ENCODE data around the gene TMEM129. TPM values are rescaled to one million over a fixed set of nuclear protein-coding genes. Genes with fewer than 3 reads are reported as not detected.

Gene TMEM129
- polyA plus RNA-seq, 4 donors = 34.2 to 58.1 (median 48.3) TPM

DNA sequence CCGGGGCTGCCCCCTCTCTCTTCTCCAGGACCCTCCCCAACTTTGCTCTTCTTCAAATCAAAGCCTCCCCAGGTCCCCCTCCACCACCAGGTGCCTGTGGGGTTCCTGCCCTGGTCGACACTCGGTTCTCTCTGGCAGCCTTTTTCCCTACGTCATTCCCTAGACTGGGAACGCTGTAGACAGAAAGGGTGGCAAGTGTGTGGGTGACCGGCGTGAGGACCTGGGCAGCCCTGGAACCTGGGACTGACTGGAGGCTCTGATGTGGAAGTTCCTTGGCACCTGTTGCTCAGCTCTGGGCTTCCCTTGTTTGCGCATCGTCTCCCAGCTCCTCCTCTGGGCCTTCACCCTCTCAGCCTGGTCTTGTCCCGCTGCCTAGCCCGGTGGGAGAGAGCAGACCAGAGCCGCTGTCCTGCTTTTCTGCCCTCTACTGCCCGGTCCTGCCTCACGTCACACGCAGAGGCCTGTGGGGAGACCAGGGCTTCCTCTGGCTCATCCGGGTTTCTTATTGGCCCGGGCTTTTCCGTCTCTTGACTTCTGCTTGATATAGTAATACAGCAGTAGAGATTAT lies 1.5 kb upstream of the TMEM129 start:
- DNase-seq (ENCODE audit: low read depth in 4 of 4, low spot score in 2 of 4) = no peak

DNA sequence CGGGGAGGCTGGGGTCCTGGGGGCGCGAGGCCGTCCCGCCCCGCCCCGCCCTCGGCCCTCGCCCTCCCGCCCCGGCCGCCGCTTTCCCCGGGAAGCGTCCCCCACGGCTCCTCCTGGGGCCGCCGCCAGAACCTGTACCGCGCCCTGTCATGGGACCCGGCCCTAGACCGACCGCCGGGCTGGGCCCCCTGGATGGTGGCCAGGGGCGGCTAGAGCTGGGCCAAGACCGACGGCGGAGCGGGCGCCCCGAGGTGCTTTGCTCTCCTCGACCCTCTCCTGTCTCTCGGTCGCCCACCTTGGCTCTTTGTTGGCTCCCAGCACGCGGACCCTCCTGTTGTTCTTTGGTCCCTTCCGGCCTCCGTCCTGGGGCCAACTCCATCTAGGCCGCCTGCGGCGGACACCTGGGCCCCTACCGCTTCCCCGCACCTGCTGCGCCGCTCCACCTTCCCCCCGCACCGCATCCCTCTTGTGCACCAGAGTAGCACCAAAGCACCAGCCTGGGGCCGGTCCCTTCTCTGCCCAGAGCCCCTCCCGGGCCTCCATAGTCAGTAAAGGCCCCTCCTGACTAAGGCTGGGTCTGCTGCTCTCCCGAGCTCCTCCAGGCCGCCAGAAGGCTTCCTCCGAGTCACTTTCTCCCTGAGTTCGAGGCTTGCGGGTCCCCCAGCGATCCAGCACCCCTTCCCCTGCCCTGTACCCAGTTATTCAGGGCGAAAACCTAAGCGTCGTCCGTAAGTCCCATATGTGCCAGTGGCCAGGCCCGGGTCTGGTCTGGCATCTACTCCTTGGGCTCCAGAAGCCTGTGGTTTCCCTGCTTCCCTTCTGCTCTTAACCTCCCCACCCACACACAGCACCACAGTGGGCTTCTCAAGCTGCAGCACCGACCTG lies 785 bp upstream of the TMEM129 start:
- DNase-seq (ENCODE audit: low read depth in 4 of 4, low spot score in 2 of 4) = no peak

DNA sequence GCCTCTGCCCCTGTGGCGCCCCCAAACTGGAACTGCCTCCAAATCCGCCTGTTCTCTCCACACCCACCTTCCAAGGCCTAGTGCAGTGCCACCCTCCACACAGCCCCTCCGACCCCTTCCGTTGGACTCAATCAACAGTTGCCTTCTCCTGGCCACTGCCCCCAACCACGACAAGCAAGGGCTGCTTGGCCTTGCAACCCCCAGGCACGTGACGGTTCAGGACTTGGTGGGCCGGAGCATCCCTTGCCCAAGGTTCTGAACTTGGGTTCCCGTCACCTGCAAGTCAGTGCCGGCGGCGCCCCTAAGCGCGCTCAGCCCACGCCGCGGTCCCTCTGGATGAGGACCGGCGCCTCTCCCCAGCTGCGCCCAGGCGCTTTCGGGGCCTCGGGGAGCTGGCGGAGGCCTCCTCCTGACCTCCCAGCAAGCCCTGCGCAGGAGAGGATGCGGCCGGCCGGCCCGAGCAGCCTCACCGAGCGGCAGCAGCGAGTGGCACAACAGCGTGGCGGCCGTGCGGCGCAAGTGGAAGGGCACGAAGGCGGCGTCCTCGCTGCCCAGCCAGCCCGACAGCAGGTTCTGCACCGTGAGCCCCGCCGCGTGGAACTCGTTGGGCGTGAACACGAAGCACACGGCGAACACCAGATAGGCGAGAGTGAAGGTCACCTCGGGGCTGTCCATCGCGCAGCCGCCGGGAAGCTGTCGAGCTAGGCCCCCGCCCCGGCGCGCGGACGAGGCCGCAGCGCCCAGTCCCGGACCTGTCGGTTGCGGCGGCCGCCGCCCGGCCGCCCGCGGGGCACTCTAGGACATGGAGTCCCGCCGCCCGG lies 750 bp downstream of the TMEM129 start:
- no peak for DNase-seq (ENCODE audit: low read depth in 4 of 4, low spot score in 2 of 4)

DNA sequence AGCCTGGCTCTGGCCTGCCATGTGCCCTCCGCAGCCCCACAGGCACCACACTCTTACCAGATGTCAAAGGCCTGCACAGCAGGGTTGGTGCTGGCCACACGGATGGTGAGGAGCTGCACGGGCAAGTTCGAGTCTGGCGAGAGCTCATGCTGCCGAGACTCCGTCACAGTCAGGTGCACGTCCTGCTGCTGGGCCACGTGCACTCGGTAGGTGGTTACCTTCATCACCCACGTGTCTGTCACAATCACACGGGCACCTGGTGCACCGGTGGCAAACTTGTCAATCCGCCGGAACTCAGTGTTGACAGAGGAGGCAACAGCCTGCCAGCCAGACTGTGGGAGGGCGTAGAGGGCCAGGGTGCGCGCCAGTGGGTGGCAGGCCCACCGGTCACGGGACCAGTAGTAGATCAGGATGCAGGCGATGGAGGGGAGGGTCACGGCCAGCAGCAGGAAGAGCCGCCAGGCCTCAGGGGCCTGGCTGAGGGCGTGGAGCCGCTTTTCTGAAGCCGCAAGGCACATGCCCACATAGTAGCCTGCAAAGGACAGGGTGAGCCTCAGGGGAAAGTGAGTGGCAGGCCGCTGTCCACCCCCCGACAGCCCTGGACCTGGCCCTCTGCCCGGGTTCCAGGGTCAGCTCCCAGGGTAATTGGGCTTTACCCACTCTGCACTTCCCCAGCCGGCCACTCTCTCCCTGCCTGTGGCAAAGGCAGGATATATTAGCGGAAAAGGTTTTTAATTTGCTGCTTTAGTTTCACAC lies 2.9 kb downstream of the TMEM129 start:
- no peak for DNase-seq (ENCODE audit: low read depth in 4 of 4, low spot score in 2 of 4)

DNA sequence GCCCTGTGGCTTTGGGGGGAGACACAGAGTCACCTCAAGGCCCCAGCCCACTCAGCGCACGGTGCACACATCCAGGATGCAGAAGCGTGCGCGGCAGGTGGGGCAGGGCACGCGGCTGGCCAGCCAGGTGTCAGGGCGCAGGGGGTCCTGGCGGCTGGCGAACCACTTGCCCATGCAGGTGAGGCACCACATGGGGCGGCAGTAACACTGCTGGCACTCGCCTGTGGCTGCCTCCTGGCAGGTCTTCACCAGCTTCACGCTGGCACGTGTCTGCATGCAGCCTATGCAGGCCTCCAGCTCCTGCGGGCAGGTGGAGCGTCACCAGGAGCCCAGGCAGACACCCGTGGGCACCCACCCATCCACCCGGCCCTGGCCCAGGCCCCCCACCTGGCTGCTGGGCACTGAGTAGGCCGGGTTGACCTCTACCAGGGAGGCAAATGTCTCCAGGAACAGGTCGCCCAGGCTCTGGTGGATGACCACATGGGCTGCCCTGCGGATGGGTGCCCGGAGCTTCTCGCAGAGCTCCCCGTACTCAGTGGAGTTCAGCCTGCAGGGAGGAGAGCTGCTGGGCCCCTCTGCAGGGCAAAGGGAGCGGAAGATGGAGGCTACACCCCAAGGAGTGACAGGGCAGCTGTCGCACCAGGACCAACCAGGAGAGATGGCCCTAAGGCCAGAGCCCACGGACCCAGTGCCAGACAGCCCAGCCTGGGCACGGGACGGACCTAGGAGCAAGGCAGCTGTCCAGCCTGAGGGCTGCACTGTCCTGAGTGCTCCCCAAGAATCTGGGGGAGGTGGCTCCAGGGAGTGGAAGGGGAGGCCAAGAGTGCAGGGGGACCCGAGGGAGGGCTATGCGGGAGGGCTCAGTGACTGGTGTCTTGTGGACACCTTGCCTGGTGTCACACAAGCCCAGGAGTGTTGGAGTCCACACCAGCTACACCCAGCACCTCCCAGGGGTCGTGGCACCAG lies 3.7 kb downstream of the TMEM129 start:
- DNase-seq (ENCODE audit: low read depth in 4 of 4, low spot score in 2 of 4) = no peak

DNA sequence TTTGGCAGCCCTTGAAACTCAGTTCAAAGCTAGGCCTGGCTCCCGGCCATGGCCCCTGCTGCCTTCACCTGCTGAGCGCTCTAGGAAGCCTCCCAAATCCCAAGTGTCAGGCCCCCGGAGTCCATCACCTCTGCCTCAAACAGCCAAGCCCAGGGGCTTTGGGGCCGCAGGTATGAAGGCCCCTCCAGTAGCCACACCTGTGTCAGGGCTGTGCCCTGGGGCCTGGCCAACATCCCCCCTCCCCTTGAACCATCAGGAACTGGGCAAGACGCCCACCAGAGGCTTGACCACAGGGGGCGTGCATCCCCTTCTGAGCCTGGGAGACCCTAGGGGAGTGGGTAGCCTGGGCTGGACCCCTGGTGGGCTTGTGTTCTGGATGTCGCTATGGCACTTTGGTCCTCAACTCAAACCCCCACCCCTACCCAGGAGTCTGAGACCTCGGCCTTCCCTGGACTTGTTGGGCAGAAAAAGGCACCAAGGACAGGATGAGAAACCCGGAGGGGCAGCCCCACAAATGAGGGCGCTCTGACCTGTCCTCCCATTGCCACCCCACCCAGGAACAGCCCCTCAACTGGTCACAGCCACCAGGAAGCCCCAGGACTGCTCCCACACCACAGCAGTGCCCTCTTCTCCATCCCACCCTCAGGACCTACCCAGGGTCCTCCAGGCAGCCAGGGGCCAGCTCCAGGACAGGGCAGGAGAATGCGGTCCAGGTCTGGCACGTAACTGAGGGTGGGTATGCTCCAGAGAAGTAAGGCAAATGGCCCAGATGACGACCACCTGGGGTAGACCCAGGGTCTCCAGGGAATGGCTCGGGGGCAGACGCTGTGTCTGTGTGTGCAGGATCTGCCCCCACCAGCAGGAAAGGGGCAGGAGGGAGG lies 4.8 kb downstream of the TMEM129 start:
- DNase-seq (ENCODE audit: low read depth in 4 of 4, low spot score in 2 of 4) = no peak

DNA sequence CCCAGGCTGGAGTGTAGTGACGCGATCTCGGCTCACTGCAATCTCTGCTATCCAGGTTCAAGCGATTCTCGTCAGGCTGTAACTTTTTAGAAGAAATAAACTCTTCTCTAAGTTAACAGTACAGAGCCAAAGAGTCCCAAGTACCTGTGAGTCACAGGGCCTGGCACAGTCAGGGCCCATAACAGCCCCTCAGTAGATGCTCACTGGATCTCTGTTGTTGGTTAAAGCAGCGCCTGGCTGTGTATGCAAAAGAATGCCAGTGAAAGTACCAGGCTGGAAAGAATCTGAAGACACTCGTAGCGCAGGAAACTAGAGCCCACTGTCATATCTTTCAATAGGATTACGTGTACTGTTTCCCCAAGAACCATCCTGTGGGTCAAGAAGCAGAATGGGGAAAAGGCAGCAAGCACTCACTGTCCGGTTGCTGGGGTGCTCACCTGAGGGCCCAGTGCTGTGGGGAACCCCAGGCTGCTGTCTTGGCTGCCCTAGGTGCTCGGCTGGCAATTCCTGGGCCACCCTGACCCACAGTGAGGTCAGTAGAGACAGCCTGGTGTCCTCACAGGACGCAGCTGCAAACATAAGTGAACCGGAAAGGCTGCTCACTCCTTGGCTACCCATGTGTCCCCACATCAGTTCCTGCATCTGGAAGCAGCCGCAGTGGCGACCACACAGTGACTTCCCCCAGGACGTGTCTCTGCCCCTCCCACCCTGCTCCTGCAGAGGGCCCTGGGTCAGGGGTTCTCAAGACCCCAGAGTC lies 5.9 kb downstream of the TMEM129 start:
- no peak for DNase-seq (ENCODE audit: low read depth in 4 of 4, low spot score in 2 of 4)

DNA sequence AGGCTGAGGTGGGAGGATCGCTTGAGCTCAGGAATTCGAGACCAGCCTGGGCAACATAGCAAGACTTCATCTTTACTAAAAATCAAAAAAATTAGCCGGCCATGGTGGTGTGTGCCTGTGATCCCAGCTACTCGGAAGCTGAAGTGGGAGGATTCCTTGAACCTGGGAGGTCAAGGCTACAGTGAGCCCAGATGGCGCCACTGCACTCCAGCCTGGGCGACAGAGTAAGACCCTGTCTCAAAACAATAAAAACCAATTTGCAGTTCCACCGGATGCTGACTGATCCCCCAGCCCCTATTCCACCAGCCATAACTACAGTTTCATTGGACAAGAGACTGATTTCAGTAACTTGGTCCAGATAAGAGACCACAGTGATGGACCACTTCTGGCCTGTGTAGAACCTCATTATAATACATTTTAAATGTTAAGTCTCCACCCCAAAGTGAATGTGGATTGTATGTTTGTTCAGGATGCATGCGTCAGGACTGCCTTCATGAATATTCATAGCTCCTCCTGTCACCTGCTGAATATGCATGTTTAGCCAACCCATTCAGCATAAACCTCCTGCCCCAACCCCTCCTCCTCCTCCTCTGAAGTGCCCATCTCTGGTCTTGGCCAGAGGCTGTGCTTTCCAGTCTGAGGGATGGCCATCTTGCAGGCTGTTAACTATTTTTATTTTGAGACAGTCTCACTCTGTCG lies 6.7 kb downstream of the TMEM129 start:
- DNase-seq (ENCODE audit: low read depth in 4 of 4, low spot score in 2 of 4) = no peak

DNA sequence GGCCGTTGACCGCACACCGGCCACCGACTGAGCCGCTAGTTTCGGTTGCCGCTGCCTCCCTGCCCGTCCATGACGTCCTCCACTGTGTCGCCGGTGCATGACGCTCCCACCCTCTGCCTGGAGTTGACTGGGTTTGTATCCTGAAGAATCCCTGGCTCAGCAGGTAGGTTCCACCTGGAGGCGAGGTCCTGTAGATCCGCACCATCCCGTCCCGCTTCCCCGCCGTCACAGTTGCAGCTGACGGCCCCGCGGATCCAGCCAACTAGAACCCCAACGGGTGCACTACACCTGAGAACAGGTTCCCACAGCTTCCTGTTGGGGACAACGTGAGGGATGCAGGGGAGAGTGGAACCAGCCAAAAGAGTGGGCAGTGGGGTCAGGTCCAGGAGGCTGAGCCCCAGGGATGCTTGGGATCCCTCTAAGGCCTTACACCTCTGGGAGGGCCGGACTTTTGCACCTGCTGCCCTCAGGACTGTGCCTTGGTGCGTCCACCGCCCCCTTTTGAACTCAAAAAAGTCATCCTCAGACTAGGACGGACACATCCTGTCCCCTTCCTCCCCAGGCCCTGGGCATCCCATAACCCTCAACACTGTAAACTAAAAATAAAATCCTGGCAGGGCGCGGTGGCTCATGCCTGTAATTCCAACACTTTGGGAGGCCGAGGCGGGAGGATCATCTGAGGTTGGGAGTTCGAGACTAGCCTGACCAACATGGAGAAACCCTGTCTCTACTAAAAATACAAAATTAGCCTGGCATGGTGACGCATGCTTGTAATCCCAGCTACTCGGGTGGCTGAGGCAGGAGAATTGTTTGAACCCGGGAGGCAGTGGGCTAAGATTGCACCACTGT lies 7.9 kb downstream of the TMEM129 start:
- DNase-seq (ENCODE audit: low read depth in 4 of 4, low spot score in 2 of 4) = no peak

DNA sequence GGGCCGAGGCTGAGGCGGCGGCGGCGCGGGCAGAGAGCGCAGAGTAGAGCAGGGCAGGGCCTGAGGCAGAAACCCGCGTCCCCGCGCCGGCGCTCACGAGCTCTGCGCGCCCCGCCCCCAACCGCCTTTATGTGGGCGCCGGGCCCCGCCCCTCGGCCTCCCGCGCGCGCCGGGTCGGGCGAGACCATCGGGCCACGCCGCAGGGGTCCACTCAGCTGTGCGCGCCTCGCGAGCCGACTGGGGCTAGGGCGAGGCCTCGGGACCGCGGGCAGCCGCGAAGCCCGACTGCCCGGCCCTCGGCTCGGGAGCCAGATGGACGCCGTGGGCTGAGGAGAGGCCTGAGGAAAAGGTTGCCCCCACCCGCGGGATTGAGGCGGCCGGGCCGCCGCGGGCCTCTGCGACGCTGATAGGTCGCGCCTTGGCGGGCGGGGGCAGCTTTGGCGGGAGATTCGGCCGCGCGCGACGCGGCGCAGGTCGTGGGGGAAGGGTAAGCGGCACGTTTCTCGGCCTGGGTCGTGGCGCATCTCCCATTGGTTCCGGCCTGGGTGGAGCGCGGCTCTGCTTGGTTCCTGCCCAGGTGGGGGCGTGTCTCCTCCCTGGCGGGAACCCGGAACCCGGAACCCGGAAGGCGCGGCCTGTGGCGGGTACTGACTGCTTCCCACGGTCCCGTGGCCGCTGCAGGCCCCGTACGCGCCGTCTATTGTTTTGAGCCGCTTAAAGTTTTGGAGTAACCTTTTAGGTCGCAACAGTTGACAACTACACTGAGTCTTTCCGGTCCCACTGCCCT lies 8.7 kb downstream of the TMEM129 start, which contains the start of gene SLBP:
TSS of gene SLBP (minus strand) at position 104 of the 787 bp plus-strand sequence. CDS start 131 bp downstream, outside the sequence.
- peak in 3 of 4 donors; percentile 75 to 88 (median 87) for DNase-seq (ENCODE audit: low read depth in 4 of 4, low spot score in 2 of 4)

DNA sequence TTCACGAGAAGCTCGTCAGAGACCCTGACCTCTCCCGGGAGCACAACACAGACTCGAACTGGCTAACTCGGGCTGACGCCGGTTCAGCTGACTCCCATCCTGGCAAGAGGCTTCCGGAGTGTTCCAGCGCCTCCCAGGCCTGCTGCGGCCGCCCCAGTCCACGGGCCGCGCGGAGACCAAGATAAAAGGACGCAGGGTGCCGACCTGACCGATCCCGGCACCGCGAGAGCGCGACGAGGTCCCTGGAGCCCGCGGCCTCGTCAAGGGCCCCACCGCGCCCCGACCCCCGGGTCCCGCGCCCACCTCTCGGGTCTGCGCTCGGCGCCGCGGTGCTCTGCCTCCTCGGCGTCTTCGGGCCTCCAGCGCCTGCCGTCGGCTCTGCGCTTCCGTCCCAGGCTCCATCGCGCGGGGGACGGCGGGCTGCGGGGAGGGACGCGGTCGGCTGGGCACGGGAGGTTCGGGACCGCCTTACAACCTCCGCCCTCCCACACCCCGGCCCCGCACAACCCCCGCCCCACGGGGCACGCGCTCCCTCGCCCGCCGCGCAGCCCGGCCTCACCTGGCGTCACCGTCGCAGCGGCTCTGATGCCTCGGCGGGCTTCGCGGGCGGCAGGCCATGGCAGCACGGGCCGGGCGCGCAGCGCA lies 9.4 kb downstream of the TMEM129 start:
- no peak for DNase-seq (ENCODE audit: low read depth in 4 of 4, low spot score in 2 of 4)

DNA sequence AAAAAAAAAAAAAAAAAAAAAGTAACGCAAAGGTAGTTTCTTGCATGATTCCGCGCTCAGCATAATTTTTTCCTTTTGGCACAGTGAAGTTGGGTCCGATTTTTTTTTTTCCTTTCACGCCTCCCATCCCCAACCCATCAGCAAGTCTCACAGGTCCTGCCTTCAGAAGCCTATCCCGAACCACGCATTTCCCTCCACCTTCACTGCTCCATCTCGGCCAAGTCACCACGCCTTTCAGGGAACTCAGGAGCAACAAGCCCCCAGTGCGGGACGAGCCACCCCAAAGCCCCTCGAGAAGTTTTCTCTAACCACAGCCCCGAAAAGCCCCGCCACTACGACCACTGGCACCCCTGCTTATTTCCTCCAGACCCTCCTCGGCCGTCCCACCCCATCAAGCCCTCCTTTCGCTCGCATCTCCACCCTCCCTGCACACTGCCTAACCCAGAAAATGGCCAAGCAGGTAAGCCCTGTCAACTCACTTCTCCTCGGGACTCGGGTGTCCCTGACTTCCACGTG lies 10.0 kb downstream of the TMEM129 start:
- DNase-seq (ENCODE audit: low read depth in 4 of 4, low spot score in 2 of 4) = no peak

DNA sequence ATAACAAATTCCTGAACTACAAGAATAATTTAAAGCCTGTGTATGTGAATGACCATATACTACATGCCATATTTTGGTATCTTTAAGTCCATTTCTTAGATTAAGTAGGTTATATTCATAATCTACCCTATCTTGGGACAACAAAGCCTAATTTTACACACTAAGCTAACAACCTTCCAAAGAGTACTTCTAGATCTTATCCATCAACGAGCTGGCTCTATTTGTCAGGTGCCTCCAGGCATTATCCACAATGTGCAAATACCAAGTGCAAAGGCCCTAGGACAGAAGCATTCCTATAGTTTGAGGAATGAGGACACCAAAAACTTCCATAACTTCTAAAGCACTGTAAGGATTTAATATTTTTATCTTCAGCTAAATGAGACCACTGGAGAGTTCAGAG lies 12.5 kb downstream of the TMEM129 start:
- DNase-seq (ENCODE audit: low read depth in 4 of 4, low spot score in 2 of 4) = no peak

DNA sequence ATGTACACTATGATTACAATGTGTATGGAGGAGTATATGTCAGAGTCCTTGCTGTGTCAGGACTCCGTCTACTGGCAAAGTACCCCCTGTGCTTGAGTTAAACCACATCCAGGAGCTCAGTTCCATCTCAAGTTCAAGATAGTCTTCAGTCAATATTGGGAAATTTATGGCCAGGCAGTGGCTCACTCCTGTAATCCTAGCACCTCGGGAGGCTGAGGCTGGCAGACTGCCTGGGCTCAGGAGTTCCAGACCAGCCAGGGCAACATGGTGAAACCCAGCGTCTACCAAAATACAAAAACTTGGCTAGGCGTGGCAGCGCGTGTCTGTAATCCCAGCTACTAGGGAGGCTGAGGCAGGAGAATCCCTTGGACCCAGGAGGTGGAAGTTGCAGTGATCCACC lies 14.8 kb downstream of the TMEM129 start:
- no peak for DNase-seq (ENCODE audit: low read depth in 4 of 4, low spot score in 2 of 4)

DNA sequence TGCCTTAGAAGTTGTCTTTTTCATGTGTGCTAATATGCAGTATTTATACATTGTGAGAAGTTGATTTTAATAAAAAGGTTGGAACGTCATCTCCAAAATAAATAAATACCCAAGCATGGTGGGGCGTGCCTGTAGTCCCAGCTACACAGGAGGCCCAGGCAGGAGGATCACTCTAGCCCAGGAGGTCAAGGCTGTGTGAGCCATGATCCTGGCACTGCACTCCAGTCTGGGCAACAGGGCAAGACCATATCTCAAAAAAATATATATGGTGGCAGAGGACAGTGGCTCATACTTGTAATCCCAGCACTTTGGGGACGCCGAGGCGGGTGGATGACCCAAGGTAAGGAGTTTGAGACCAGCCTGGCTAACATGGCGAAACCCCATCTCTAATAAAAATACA lies 15.4 kb downstream of the TMEM129 start:
- DNase-seq (ENCODE audit: low read depth in 4 of 4, low spot score in 2 of 4) = no peak

Measured in left renal cortex interstitium (tissue), 4 donors.